ENCODE measurements around the gene GNAI2. TPM values are rescaled to one million over a fixed set of nuclear protein-coding genes. Genes with fewer than 3 reads are reported as not detected.
A peak's percentile ranks its signal among the peaks of the same experiment; 100 is the strongest.
"Not testable (repeated sequence)": the region's sequence is repeated elsewhere in the genome, so short reads cannot be mapped to it uniquely, and the experiment has no call there.

GNAI2 gene
- total RNA-seq, 1 donor from 2014 or later, result 300 TPM

DNA sequence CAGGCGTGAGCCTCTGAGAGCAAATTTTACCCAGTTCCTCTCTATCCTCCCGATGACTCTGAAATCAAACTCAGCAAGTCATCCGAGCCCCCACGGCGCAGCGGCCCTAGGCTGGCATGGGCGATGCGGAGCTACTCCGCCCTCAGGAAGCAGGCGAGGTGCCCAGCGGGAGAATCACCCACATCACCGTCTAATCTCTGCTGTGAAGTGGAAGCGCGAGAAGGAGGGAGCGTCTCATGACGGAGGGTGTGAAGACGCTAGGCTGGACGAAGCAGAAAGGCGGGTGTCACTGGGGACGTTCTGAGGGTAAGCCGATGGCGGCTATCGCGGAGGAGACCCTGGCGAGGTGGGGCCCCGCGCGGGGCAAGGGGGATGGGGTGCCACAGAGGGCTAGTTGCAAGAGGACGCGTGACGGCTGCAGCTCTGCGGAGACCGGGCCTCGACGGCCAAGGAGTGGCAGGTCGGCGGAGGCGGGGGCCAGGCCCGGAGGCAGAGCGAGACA is 9.1 kb upstream of the GNAI2 start:
- no peak for DNase-seq (ENCODE audit: low read depth)

GRCh38 chr3:50227390-50228183 is 8.4 kb upstream of the GNAI2 start:
- peak; percentile 74 for DNase-seq (ENCODE audit: low read depth)

DNA sequence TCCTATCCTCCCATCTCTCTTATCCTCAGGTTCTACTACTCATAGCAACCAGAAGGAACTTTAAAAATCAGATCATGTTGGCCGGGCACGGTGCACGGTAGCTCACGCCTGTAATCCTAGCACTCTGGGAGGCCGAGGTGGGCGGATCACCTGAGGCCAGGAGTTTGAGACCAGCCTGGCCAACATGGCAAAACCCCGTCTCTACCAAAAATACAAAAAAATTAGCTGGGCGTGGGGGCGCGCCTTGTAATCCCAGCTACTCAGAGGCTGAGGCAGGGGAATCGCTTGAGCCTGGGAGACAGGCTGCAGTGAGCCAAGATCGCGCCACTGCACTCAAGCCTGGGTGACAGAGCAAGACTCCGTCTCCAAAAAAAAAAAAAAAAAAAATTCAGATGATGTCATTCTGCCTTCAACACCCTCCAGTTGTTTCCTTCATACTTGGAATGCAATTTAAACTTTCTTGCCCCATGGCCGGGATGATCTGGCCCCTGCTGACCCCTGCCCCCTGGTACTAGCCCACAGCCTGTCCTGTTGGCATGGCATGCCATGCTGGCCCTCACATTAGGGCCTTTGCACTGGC is 7.7 kb upstream of the GNAI2 start:
- not testable (repeated sequence) for DNase-seq (ENCODE audit: low read depth)

- no peak for DNase-seq (ENCODE audit: low read depth)
These were observed 6.5 kb upstream of the GNAI2 start for GRCh38 chr3:50229490-50229889.

- no peak for DNase-seq (ENCODE audit: low read depth)
These were observed 5.8 kb upstream of the GNAI2 start for GRCh38 chr3:50230104-50230793.

DNA sequence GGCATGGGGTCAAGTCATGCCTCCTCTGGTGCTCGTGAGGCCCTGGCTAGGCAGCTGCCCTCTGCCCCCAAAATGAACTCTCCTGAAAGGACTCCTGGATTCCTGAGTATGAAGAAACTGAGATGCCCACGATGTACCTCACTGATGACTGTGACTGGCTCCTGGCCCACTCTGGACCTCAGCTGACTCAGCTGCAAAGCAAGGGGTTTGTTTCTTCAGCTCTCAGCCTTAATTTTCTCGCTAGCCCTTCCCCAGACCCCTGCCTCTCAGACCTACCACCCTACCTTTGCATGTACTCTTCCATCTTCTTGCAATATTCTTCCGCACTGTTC is 5.2 kb upstream of the GNAI2 start:
- no peak for DNase-seq (ENCODE audit: low read depth)

DNA sequence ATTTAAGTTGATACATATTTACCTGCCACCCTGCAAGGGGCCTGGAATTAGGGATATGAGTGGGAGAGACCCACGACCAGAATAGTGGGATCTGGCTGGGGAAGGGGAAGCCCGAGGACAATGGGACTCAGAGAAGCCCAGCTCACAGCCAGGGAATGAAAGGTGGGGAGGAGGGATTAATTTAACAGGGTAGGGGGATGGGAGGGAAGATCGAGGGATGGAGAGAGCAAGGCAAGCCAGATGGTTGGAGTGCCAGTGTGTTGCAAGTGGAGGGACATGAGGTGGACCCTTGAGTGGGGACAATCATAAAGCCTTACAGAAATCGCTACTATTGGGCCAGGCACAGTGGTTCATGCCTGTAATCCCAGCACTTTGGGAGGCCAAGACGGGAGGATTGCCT is 4.4 kb upstream of the GNAI2 start:
- no peak for DNase-seq (ENCODE audit: low read depth)

DNA sequence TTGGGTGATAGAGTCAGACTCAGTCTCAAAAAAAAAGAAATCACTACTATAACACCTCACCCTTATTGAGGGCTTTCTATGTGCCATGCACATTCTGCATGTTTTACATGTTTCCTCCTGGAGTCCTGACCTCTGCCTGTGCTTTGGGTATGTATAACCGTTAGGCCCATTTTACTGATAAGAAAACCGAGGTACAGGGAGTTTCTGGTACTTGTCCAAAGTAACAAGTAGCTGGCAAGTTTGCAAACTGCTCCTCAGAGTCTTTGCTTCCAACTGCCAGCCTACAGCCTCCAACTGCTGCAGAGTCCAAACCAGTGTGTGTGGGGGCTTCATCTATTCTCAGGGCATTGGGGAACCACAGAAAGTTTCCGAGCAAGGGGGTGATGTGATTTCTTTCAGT is 3.7 kb upstream of the GNAI2 start:
- no peak for DNase-seq (ENCODE audit: low read depth)

DNA sequence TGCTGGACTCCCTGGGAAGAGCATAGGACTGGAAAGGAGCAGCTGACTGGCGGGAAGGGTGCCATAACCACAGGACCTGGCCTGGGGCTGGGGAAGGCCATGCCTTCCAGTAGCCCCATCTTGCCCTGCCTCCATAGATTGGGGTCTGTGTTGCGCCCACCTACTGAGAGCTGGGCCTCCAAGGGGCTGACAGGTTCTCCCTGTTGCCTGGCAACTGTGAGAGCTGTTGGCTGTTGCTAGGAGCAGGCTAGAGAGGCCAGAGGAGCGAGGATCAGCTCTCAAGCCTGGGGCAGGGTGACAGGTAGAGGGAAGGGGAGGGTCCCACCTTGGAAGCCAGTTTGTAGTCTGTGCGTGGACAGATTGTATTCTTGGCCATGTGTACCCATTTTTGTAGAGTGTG is 2.8 kb upstream of the GNAI2 start:
- DNase-seq (ENCODE audit: low read depth), result no peak

- no peak for DNase-seq (ENCODE audit: low read depth)
These were observed 604 bp downstream of the GNAI2 start for GRCh38 chr3:50236484-50237132.

DNA sequence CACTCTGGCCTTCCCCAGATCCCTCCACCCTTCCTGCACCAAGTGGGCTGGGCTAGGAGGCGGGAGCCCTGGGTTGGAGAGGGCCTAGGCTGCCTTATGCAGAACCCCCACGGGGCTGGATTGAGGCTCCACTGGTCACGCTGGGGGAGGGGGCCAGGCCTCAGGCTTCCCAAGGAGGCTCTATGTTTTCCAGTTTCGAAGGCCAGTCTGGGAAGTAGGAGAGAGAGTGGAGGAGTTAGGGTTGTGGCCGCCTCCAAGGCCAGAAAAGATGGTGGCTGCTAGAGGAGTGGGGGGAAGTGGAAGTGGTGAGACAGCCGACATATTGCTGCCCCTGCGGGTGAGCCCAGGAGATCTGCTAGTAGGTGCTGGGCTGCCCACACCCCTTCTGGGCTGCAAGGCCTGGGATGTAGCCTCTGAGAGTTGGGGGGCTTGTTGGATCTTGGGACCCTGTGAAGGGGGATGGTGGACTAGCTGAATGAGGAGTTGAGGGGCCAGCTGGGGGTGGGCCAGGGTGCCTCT is 1.2 kb downstream of the GNAI2 start:
- no peak for DNase-seq (ENCODE audit: low read depth)

DNA sequence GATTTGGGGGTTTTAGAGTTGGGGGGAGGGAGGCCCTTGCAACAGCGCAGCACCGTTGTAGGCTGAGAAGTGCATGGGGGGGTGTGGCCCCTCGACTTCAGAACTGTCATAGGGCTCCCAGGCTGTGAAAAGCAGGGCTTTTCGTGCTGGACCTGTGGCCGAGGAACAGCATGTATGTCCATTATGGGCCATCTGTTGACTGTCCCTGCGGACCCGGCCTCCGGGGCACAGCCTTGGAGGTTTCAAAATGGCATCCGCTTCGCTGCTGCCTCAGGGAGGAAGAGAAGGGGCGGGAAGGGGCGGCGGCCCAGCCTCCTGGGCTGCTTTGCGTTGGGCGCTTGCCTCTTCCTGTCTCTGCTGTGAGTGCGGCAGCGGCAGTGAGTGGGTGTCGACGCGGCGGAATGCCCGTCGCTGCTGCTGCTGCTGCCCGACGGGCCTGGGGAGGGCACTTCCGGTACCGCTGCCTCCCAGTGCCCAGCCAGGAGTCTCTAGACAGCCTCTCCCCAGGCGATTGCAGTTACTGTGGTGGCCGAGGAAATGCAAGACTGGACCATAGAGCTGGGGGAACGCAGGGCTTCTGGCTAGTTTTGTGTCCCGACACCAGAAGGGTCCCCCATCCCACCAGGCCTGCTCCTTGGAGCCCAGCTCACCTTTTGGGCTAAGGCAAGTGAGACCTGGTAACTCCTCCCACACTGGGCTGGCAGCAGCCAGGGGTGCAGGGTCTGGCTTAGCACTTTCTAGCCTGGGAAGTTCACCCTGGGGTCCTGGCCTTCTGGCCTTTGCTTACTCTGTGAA is 1.9 kb downstream of the GNAI2 start:
- peak; percentile 66 for DNase-seq (ENCODE audit: low read depth)

DNA sequence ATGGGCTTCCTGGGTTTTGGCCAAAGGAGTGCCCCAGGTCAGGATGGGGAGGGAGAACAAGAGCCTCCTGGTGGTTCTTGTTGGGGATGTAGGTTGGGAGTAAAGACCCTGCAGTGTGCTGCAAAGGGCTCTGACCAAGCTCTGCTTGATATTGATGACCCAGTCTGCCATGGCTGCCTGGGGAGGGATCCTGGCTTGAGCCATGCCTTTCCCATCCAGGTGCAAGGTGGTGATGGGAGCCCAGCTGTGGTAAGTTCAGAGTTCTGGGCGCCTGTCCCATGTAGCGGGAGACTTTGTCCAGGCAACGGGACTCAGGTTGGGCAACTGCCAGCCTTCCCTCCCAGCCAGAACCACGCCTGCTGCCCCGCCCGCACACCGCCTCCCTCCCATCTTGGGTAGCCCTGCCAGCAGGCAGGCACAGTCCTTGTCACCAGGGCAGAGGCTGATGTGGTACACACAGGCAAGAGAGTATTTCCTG is 2.6 kb downstream of the GNAI2 start:
- DNase-seq (ENCODE audit: low read depth), result no peak

- DNase-seq (ENCODE audit: low read depth), result no peak
These were observed 3.6 kb downstream of the GNAI2 start for GRCh38 chr3:50239649-50240048.

DNA sequence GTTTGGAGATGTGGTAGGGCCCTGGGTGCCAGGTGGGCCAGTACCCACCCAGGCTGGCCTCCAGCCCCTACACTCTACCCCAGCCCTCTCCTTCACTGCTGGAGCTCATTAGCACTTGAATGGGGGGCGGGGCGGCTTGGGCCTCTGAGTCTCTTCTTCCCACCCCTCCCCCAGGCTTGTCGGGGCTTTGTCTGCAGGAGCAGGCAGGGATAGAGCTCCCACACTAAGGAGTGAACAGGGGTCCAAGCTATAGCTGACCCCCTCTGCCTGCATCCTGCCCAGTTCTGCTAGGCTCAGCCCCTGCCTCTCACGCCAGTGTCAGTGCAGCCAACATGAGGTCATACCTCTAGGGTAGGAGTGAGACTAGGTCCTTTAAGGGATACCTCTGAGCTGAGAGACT is 5.2 kb downstream of the GNAI2 start:
- DNase-seq (ENCODE audit: low read depth), result no peak

DNA sequence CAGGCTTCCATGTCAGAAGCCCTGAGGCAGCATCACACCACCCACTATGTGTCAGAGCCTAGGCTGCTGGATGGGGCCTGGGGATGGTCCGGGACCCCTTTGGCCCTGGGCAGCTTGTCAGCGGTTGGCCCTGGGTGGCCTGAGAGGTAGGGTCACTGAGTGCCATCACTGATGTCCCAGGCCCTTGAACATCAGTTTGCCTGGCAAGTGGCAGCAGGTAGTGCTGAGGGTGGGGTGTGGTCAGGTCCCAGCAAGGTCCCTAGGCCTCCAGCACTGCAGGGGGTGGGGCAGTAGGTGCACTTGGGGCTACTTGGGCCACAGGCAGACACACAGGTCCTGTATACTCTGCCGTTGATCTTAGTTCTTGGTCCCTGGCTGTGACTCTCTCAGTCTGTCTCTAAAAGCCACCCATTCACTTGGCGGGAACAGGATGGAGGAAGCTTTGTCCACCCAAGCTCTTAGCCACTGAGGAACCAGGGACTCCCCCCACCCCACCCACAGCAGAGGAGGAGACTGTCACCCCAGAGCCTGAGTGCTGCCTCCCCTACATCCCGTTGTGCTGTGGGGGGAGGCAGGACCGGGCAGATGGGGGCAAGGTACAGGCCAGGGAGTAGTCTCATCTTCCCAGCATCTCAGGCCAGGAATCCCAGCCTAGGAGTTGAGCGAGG is 5.8 kb downstream of the GNAI2 start:
- DNase-seq (ENCODE audit: low read depth), result no peak

GRCh38 chr3:50242381-50242770 is 6.4 kb downstream of the GNAI2 start:
- no peak for DNase-seq (ENCODE audit: low read depth)

- peak; percentile 47 for DNase-seq (ENCODE audit: low read depth)
These were observed 7.0 kb downstream of the GNAI2 start for GRCh38 chr3:50242851-50243542.

GRCh38 chr3:50243543-50243895 is 7.5 kb downstream of the GNAI2 start:
- DNase-seq (ENCODE audit: low read depth), result no peak

- DNase-seq (ENCODE audit: low read depth), result not testable (repeated sequence)
These were observed 8.8 kb downstream of the GNAI2 start for GRCh38 chr3:50244813-50245212.
